Measurements from ENCODE around the gene RALGAPA1.
"Not testable (repeated sequence)": the region's sequence is repeated elsewhere in the genome, so short reads cannot be mapped to it uniquely, and the experiment has no call there.

Gene RALGAPA1

GRCh38 chr14:35808638-35809563, at the start of gene RALGAPA1:
RALGAPA1 (minus strand) TSS chr14:35809295; CDS start chr14:35808835, 460 bp downstream.
- in situ Hi-C loops (cut with MboI; ENCODE audit: low sequenced_read_pairs): not testable (repeated sequence)

GRCh38 chr14:35858521-35859209, 49.6 kb upstream of the RALGAPA1 start:
- in situ Hi-C loops (cut with MboI; ENCODE audit: low sequenced_read_pairs): no loop called here

GRCh38 chr14:35855876-35856481, 46.9 kb upstream of the RALGAPA1 start:
- in situ Hi-C loops (cut with MboI; ENCODE audit: low sequenced_read_pairs): no loop called here

GRCh38 chr14:35854696-35855270, 45.7 kb upstream of the RALGAPA1 start:
- in situ Hi-C loops (cut with MboI; ENCODE audit: low sequenced_read_pairs): no loop called here

GRCh38 chr14:35853225-35853624, 44.1 kb upstream of the RALGAPA1 start:
- in situ Hi-C loops (cut with MboI; ENCODE audit: low sequenced_read_pairs): no loop called here

- in situ Hi-C loops (cut with MboI; ENCODE audit: low sequenced_read_pairs): no loop called here
Measured at GRCh38 chr14:35851823-35852222, 42.7 kb upstream of the RALGAPA1 start.

- in situ Hi-C loops (cut with MboI; ENCODE audit: low sequenced_read_pairs): no loop called here
Measured at GRCh38 chr14:35849122-35849521, 40.0 kb upstream of the RALGAPA1 start.

- in situ Hi-C loops (cut with MboI; ENCODE audit: low sequenced_read_pairs): no loop called here
Measured at GRCh38 chr14:35847636-35848035, 38.5 kb upstream of the RALGAPA1 start.

- in situ Hi-C loops (cut with MboI; ENCODE audit: low sequenced_read_pairs): no loop called here
Measured at GRCh38 chr14:35844494-35844893, 35.4 kb upstream of the RALGAPA1 start.

- in situ Hi-C loops (cut with MboI; ENCODE audit: low sequenced_read_pairs): not testable (repeated sequence)
Measured at GRCh38 chr14:35842245-35842644, 33.1 kb upstream of the RALGAPA1 start.

GRCh38 chr14:35841704-35842103, 32.6 kb upstream of the RALGAPA1 start:
- in situ Hi-C loops (cut with MboI; ENCODE audit: low sequenced_read_pairs): not testable (repeated sequence)

GRCh38 chr14:35835208-35835982, 26.3 kb upstream of the RALGAPA1 start:
- in situ Hi-C loops (cut with MboI; ENCODE audit: low sequenced_read_pairs): no loop called here

- in situ Hi-C loops (cut with MboI; ENCODE audit: low sequenced_read_pairs): no loop called here
Measured at GRCh38 chr14:35829449-35829848, 20.4 kb upstream of the RALGAPA1 start.

GRCh38 chr14:35827678-35828472, 18.8 kb upstream of the RALGAPA1 start:
- in situ Hi-C loops (cut with MboI; ENCODE audit: low sequenced_read_pairs): no loop called here

- in situ Hi-C loops (cut with MboI; ENCODE audit: low sequenced_read_pairs): no loop called here
Measured at GRCh38 chr14:35826952-35827416, 17.9 kb upstream of the RALGAPA1 start.

GRCh38 chr14:35826218-35826951, 17.3 kb upstream of the RALGAPA1 start, which contains the start of gene BRMS1L:
BRMS1L (plus strand) TSS chr14:35826338; CDS start chr14:35826517, 179 bp downstream.
- in situ Hi-C loops (cut with MboI; ENCODE audit: low sequenced_read_pairs): no loop called here

- in situ Hi-C loops (cut with MboI; ENCODE audit: low sequenced_read_pairs): no loop called here
Measured at GRCh38 chr14:35825968-35826217, 16.8 kb upstream of the RALGAPA1 start.

- in situ Hi-C loops (cut with MboI; ENCODE audit: low sequenced_read_pairs): not testable (repeated sequence)
Measured at GRCh38 chr14:35824446-35825165, 15.5 kb upstream of the RALGAPA1 start.
